SHP77 (cell line): ENCODE measurements around the gene PANX2.
"Not testable (repeated sequence)": the region's sequence is repeated elsewhere in the genome, so short reads cannot be mapped to it uniquely, and the experiment has no call there.

Experiments used
- DNase-seq, 2 experiments: peaks; one replicate each; lab custom pipeline; 2025; lab: John Stamatoyannopoulos, UW

The PANX2 gene, protein sequence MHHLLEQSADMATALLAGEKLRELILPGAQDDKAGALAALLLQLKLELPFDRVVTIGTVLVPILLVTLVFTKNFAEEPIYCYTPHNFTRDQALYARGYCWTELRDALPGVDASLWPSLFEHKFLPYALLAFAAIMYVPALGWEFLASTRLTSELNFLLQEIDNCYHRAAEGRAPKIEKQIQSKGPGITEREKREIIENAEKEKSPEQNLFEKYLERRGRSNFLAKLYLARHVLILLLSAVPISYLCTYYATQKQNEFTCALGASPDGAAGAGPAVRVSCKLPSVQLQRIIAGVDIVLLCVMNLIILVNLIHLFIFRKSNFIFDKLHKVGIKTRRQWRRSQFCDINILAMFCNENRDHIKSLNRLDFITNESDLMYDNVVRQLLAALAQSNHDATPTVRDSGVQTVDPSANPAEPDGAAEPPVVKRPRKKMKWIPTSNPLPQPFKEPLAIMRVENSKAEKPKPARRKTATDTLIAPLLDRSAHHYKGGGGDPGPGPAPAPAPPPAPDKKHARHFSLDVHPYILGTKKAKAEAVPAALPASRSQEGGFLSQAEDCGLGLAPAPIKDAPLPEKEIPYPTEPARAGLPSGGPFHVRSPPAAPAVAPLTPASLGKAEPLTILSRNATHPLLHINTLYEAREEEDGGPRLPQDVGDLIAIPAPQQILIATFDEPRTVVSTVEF

DNA sequence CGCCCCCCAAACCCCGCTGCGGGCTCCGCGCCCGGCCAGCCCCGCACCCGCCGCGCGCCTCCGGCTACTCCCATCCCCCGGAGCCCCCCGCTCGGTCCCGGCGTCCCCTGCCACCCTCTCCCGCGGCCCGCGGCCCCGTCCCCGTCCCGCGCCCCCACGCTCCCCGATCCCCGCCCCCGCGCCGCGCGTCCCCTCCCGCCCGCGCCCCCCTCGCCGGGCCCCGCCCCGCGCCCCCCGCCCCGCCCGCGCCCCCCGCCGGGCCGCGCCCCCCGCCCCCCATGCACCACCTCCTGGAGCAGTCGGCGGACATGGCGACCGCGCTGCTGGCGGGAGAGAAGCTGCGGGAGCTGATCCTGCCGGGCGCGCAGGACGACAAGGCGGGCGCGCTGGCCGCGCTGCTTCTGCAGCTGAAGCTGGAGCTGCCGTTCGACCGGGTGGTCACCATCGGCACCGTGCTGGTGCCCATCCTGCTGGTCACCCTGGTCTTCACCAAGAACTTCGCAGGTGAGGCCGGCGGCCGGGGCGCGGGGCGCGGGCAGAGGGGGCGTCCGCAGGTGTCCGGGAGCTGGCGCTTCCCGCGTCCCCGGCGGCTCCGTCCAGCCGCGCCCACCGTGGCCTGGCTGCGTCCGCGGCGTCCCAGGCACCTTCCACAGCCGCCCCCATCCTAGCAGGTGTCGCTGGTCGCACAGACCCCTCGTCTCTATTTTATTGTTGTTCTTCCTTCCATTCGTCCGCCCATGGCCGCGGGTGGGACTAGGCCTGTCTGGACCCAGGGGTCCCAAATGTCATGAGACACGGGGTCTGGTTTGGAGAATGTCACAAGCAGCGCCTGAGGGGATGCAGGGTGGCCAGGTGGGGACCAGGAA lies at the start of gene PANX2:
PANX2 (plus strand) TSS at position 279 of the 866 bp plus-strand sequence; CDS start at position 279, 0 bp downstream.
- no peak for DNase-seq

DNA sequence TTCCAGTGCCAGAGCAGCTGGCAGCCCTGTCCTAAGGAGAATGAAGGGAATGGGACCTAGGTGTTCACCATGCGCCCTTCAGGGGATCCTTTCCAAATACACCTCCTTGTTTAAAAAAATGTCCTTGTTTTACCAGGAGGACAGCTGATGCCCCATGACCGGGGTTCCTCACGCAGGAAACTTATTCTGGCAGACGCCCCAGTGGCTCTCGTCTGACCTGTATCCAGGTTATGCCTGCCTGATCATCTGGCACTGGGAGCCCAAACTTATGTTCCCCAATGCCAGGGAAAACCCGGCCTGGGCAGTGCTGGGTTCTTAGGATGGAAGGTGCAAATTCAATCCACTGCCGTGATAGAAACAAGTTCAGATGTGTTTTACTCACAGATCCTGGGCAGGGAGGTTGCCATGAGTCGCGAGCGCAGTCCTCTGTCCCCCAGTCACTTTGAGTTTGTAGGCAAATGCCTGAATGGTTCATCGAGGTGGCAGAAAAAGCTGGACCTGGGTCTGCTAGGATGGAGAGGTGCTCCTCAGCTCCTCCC lies 49.3 kb upstream of the PANX2 start:
- no peak for DNase-seq

- DNase-seq = no peak
Observed at GRCh38 chr22:50123119-50123518, 47.4 kb upstream of the PANX2 start.

DNA sequence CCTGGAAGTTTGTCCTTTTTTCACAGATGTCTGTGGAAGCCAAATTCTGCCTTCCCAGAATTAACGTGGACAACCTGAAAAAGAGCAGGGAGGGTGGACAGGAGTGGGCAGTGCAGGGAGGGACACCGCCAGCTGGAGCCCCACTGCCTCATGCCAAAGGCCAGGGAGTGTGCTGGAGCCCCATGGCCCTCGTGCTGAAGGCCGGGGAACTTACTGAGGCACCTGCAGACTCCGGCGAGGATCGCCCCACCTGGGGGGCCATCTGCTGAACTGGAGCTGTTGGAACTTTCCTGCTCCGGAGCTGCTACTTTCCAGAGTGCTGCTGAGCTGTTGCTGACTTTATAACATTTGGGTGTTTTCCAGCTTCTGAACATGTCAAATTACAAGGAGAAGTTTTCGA lies 45.5 kb upstream of the PANX2 start:
- DNase-seq = no peak

- no peak for DNase-seq
Observed at GRCh38 chr22:50129121-50129736, 41.3 kb upstream of the PANX2 start.

DNA sequence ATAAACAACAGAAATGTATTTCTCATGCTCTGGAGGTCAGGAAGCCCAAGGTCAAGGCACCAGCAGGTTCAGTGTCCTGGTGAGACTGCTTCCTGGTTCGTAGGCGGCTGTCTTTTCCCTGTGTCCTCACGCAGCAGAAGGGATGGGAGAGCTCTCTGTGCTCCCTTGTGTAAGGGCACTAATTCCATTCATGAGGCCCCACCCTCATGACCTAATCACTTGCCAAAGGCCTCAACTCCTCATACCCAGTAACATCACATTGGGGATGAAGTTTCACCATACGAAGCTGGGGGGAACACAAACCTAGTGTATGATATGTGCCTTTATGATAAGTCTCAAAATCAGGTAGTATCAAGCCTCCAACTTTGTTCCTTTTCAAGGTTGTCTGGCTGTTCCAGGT lies 38.6 kb upstream of the PANX2 start:
- no peak for DNase-seq

- DNase-seq = no peak
Observed at GRCh38 chr22:50134481-50134880, 36.0 kb upstream of the PANX2 start.

- DNase-seq = peak; percentile 55 to 69
Observed at GRCh38 chr22:50136581-50137015, 33.9 kb upstream of the PANX2 start.

GRCh38 chr22:50137277-50137676 lies 33.3 kb upstream of the PANX2 start:
- not testable (repeated sequence) for DNase-seq

- no peak for DNase-seq
Observed at GRCh38 chr22:50138041-50138440, 32.5 kb upstream of the PANX2 start.

GRCh38 chr22:50138988-50139387 lies 31.5 kb upstream of the PANX2 start:
- DNase-seq = no peak

DNA sequence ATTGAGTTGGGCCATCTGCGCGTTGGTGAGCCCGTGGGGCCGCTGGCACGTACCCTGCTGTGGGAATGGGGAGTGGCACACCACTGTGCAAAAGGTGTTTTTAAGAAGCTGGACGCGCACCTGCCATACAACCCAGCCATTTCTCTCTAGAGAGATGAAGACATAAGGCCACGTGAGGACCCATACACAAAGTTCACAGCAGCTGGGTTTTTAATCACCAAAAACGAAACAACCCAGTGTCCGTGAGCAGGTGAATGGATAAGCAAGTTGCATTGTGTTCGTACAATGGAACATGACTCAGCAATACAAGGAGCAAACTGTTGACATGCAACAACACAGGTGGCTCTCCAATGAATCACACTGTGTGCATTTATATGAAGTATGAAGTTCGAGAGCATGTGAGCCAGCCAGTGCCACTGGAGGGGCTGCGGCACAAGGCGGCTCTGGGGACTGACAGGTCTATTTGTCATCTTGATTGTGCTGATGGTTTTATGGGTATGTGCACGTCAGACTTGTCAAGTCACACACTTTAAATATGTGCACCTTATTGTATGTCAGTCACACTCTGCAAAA lies 30.6 kb upstream of the PANX2 start:
- peak; percentile 96 to 98 for DNase-seq

GRCh38 chr22:50140615-50141014 lies 29.9 kb upstream of the PANX2 start:
- DNase-seq = no peak

DNA sequence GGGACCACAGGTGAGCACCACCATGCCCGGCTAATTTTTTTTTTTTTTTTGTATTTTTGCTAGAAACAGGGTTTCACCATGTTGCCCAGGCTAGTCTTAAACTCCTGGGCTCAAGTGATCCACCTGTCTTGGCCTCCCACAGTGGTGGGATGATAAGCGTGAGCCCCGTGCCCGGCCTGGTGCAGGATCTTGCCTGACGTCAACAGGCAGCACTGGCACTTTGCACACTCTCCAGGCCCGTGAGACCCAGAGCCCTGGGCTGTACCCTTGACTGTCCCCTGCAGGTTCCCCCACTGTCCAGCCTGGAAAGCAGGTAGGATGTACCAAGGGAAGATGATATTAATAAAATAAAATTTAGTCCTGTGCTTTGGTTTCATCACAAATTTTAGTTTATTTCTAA lies 29.1 kb upstream of the PANX2 start:
- peak in 1 of 2 experiments; percentile 36 for DNase-seq

- DNase-seq = peak in 1 of 2 experiments; percentile 29
Observed at GRCh38 chr22:50141891-50142363, 28.6 kb upstream of the PANX2 start.

DNA sequence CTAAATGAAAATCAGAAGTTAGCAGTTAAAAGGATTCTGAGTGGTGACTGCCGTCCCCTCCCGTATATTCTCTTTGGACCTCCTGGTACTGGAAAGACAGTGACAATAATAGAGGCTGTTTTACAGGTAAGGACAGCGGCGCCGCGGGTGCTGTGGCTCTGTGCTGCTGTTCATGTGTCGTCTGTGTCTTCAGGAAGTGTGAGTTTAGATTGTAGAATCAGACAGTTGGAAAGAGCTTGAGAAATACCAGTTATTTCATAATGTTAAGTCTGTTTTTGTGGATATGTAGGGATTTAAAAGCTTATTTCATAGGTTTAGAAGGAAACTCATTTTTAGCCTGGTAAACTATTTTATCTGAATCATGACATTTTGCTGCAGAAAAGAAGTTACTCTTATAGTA lies 27.4 kb upstream of the PANX2 start:
- DNase-seq = no peak

GRCh38 chr22:50144005-50144614 lies 26.4 kb upstream of the PANX2 start:
- no peak for DNase-seq

- no peak for DNase-seq
Observed at GRCh38 chr22:50145721-50146438, 24.7 kb upstream of the PANX2 start.

- peak; percentile 61 to 64 for DNase-seq
Observed at GRCh38 chr22:50146439-50147238, 23.9 kb upstream of the PANX2 start.
